GM12872 (cell line): ENCODE results near the gene NBEAL1.

Source experiments
- CTCF ChIP-seq: IDR thresholded peaks from 3 replicates; pipeline ENCODE4 v1.5.1; 2011; ENCODE audit warnings: low read depth, mild to moderate bottlenecking, low read length, moderate library complexity; ENCODE audit not compliant: insufficient read depth

NBEAL1 gene

GRCh38 chr2:203030991-203031390 is 16.3 kb downstream of the NBEAL1 start:
- TF ChIP-seq CTCF = no peak

- TF ChIP-seq CTCF = no peak
Observed at GRCh38 chr2:203033395-203033794, 18.7 kb downstream of the NBEAL1 start.

GRCh38 chr2:203035879-203036470 is 21.3 kb downstream of the NBEAL1 start:
- no peak for TF ChIP-seq CTCF

- TF ChIP-seq CTCF = no peak
Observed at GRCh38 chr2:203037026-203037425, 22.4 kb downstream of the NBEAL1 start.

GRCh38 chr2:203038586-203038985 is 23.9 kb downstream of the NBEAL1 start:
- no peak for TF ChIP-seq CTCF

- no peak for TF ChIP-seq CTCF
Observed at GRCh38 chr2:203040966-203041521, 26.4 kb downstream of the NBEAL1 start.

- no peak for TF ChIP-seq CTCF
Observed at GRCh38 chr2:203042178-203042577, 27.5 kb downstream of the NBEAL1 start.
